Smooth muscle cell (in vitro differentiated cells): ENCODE measurements around the gene MORN1. TPM values are rescaled to one million over a fixed set of nuclear protein-coding genes. Genes with fewer than 3 reads are reported as not detected.

Experiments
- DNase-seq: peaks from one replicate; lab custom pipeline; 2025; ENCODE audit not compliant: unreplicated experiment; lab: John Stamatoyannopoulos, UW
- H2AFZ ChIP-seq: fragments of 200-600 bp; sonication (generic); 2 replicates; pipeline ENCODE4 v1.6.0; 2016; ENCODE audit warnings: antibody characterized with exemption, low read depth, mild to moderate bottlenecking
- H3F3A ChIP-seq: fragments of 200-600 bp; sonication (generic); 2 replicates; pipeline ENCODE4 v1.6.0; 2017; ENCODE audit warnings: antibody characterized with exemption, low read depth
- H3K27ac ChIP-seq: fragments of 200-600 bp; sonication (generic); 2 replicates; pipeline ENCODE4 v1.5.1; 2016; ENCODE audit warnings: low read depth, mild to moderate bottlenecking
- H3K27me3 ChIP-seq: fragments of 200-600 bp; sonication (generic); 2 replicates; pipeline ENCODE4 v1.6.1; 2016; ENCODE audit warnings: low read depth, mild to moderate bottlenecking
- H3K36me3 ChIP-seq: fragments of 200-600 bp; sonication (generic); 2 replicates; pipeline ENCODE4 v1.5.1; 2016; ENCODE audit warnings: low read depth
- H3K4me1 ChIP-seq: fragments of 200-600 bp; sonication (generic); 2 replicates; pipeline ENCODE4 v1.5.1; 2016; ENCODE audit warnings: low read depth
- H3K4me2 ChIP-seq: fragments of 200-600 bp; sonication (generic); 2 replicates; pipeline ENCODE4 v1.6.0; 2016; ENCODE audit warnings: mild to moderate bottlenecking
- H3K4me3 ChIP-seq: fragments of 200-600 bp; sonication (generic); 2 replicates; pipeline ENCODE4 v1.5.1; 2016; ENCODE audit warnings: mild to moderate bottlenecking
- H3K79me2 ChIP-seq: fragments of 200-600 bp; sonication (generic); 2 replicates; pipeline ENCODE4 v1.6.0; 2016; ENCODE audit warnings: low read depth, mild to moderate bottlenecking
- H3K9ac ChIP-seq: fragments of 200-600 bp; sonication (generic); 2 replicates; pipeline ENCODE4 v1.6.0; 2016; ENCODE audit warnings: low read depth
- H3K9me3 ChIP-seq: fragments of 200-600 bp; sonication (generic); replicated peaks from 2 replicates; pipeline ENCODE4 v1.5.1; 2016; ENCODE audit warnings: low read depth
- H4K20me1 ChIP-seq: fragments of 200-600 bp; sonication (generic); 2 replicates; pipeline ENCODE4 v1.6.0; 2016; ENCODE audit warnings: low read depth
- CTCF ChIP-seq: fragments of 200-600 bp; sonication (generic); IDR thresholded peaks from 2 replicates; pipeline ENCODE4 v1.5.1; 2017; ENCODE audit warnings: borderline replicate concordance, mild to moderate bottlenecking, antibody characterized with exemption; ENCODE audit not compliant: insufficient read depth, poor library complexity, severe bottlenecking
- WGBS: methylation state at CpG from one replicate; pipeline ENCODE4 v1.1.7; 2016; ENCODE audit warnings: low lambda C conversion rate; 5-methylcytosine and 5-hydroxymethylcytosine counted together
- polyA plus RNA-seq: library from polyadenylated mRNA; unstranded; fragments of >200 nt; fragmentation: Nextera tagmentation; extraction: Ambion mirVana; gene quantifications from 2 replicates; pipeline ENCODE4 v1.2.1, GENCODE V29; 2016
- total RNA-seq: library from RNA; depleted of rRNA; stranded (reverse); fragments of >200 nt; gene quantifications from 2 replicates; pipeline ENCODE4 v1.2.3, GENCODE V29; 2014

Gene MORN1
- total and polyA plus RNA-seq, 2 experiments from 2014 or later: 4.9 to 6.2 TPM

- H3K27ac ChIP-seq: no peak overlapping the region
- peaks cover 54% of the 10 kb centered on the region for H4K20me1 ChIP-seq
- no peak for TF ChIP-seq CTCF
- no peak overlapping the region for H3K9ac ChIP-seq
- no peak for DNase-seq
- peaks cover 15% of the 10 kb centered on the region for H3F3A ChIP-seq
- no peaks in the 10 kb centered on the region for H3K9me3 ChIP-seq
- H3K36me3 ChIP-seq: peaks cover 6% of the 10 kb centered on the region
- no peak overlapping the region for H3K4me3 ChIP-seq
- WGBS: 98% methylated on average over 23 of the region's 23 CpGs
- H3K4me2 ChIP-seq: no peak overlapping the region
- no peaks in the 10 kb centered on the region for H3K4me1 ChIP-seq
- H2AFZ ChIP-seq: no peak overlapping the region
- H3K27me3 ChIP-seq: no peaks in the 10 kb centered on the region
- peaks cover 18% of the 10 kb centered on the region for H3K79me2 ChIP-seq
Measured at GRCh38 chr1:2402420-2402819, 11.1 kb upstream of the MORN1 start.

- no peak overlapping the region for H3K27ac ChIP-seq
- H3K36me3 ChIP-seq: peaks cover 6% of the 10 kb centered on the region
- no peaks in the 10 kb centered on the region for H3K4me1 ChIP-seq
- no peak overlapping the region for H2AFZ ChIP-seq
- H4K20me1 ChIP-seq: peaks cover 59% of the 10 kb centered on the region
- DNase-seq: no peak
- TF ChIP-seq CTCF: no peak
- no peaks in the 10 kb centered on the region for H3K9me3 ChIP-seq
- no peak overlapping the region for H3K4me2 ChIP-seq
- 93% methylated on average over 14 of the region's 14 CpGs for WGBS
- peaks cover 16% of the 10 kb centered on the region for H3F3A ChIP-seq
- no peak overlapping the region for H3K4me3 ChIP-seq
- H3K27me3 ChIP-seq: no peaks in the 10 kb centered on the region
- H3K79me2 ChIP-seq: peaks cover 28% of the 10 kb centered on the region
- no peak overlapping the region for H3K9ac ChIP-seq
Measured at GRCh38 chr1:2400950-2401649, 9.7 kb upstream of the MORN1 start.

- Histone ChIP-seq H3F3A (peaks cover 13% of the 10 kb centered on the region), H2AFZ (no peak overlapping the region), H3K27me3 (no peaks in the 10 kb centered on the region), H3K9me3 (no peaks in the 10 kb centered on the region), H3K79me2 (peaks cover 34% of the 10 kb centered on the region), H3K36me3 (peaks cover 6% of the 10 kb centered on the region), H3K9ac (no peak overlapping the region), H3K27ac (no peak overlapping the region), H4K20me1 (peaks cover 55% of the 10 kb centered on the region), H3K4me3 (no peak overlapping the region), H3K4me2 (no peak overlapping the region), H3K4me1 (no peaks in the 10 kb centered on the region)
- no peak for DNase-seq
- TF ChIP-seq CTCF: no peak
- 93% methylated on average over 10 of the region's 10 CpGs for WGBS
Measured at GRCh38 chr1:2400576-2400909, 9.2 kb upstream of the MORN1 start.
